ENCODE results near the gene CRIM1.
A peak's percentile ranks its signal among the peaks of the same experiment; 100 is the strongest.

CRIM1 gene

GRCh38 chr2:36559221-36559942 lies 203.8 kb downstream of the CRIM1 start:
- Histone ChIP-seq H3K4me3 (ENCODE audit: low read depth, low read length) (no peak overlapping the region), H3K27me3 (replicated peaks) (no peaks in the 10 kb centered on the region), H3K27ac (no peak overlapping the region), H3K36me3 (replicated peaks) (peaks cover 9% of the 10 kb centered on the region)
- no peak for TF ChIP-seq CTCF (IDR thresholded peaks at IDR 0.05; ENCODE audit: low read depth, low read length, missing control alignments)
- DNase-seq, result no peak
- in situ Hi-C loops (cut with HindIII; ENCODE audit: low pct_ligation_motif_present, low sequenced_read_pairs), result no loop called here

GRCh38 chr2:36560726-36561125 lies 205.1 kb downstream of the CRIM1 start:
- H3K27me3 ChIP-seq (replicated peaks), result no peaks in the 10 kb centered on the region
- no peak for TF ChIP-seq CTCF (IDR thresholded peaks at IDR 0.05; ENCODE audit: low read depth, low read length, missing control alignments)
- H3K4me3 ChIP-seq (ENCODE audit: low read depth, low read length), result no peak overlapping the region
- no peaks in the 10 kb centered on the region for H3K36me3 ChIP-seq (replicated peaks)
- DNase-seq, result no peak
- H3K27ac ChIP-seq, result peak overlapping the region; percentile 96
- in situ Hi-C loops (cut with HindIII; ENCODE audit: low pct_ligation_motif_present, low sequenced_read_pairs), result no loop called here

GRCh38 chr2:36561237-36561944 lies 205.8 kb downstream of the CRIM1 start:
- peak; percentile 91 for DNase-seq
- H3K4me3 ChIP-seq (ENCODE audit: low read depth, low read length), result no peak overlapping the region
- in situ Hi-C loops (cut with HindIII; ENCODE audit: low pct_ligation_motif_present, low sequenced_read_pairs), result no loop called here
- TF ChIP-seq CTCF (IDR thresholded peaks at IDR 0.05; ENCODE audit: low read depth, low read length, missing control alignments), result no peak
- no peaks in the 10 kb centered on the region for H3K36me3 ChIP-seq (replicated peaks)
- H3K27me3 ChIP-seq (replicated peaks), result no peaks in the 10 kb centered on the region
- peak overlapping the region; percentile 96 for H3K27ac ChIP-seq

- Histone ChIP-seq H3K27me3 (replicated peaks) (no peaks in the 10 kb centered on the region), H3K4me3 (ENCODE audit: low read depth, low read length) (no peak overlapping the region), H3K36me3 (replicated peaks) (no peaks in the 10 kb centered on the region), H3K27ac (peak overlapping the region; percentile 96)
- in situ Hi-C loops (cut with HindIII; ENCODE audit: low pct_ligation_motif_present, low sequenced_read_pairs), result no loop called here
- TF ChIP-seq CTCF (IDR thresholded peaks at IDR 0.05; ENCODE audit: low read depth, low read length, missing control alignments), result no peak
- no peak for DNase-seq
Observed at GRCh38 chr2:36562240-36562639, 206.7 kb downstream of the CRIM1 start.

GRCh38 chr2:36562973-36563532 lies 207.5 kb downstream of the CRIM1 start:
- no peaks in the 10 kb centered on the region for H3K27me3 ChIP-seq (replicated peaks)
- H3K27ac ChIP-seq, result peak overlapping the region; percentile 96
- no peak for DNase-seq
- TF ChIP-seq CTCF (IDR thresholded peaks at IDR 0.05; ENCODE audit: low read depth, low read length, missing control alignments), result no peak
- no peaks in the 10 kb centered on the region for H3K36me3 ChIP-seq (replicated peaks)
- no peak overlapping the region for H3K4me3 ChIP-seq (ENCODE audit: low read depth, low read length)
- in situ Hi-C loops (cut with HindIII; ENCODE audit: low pct_ligation_motif_present, low sequenced_read_pairs), result no loop called here
